WTC11 (cell line): ENCODE results near the gene GAL3ST1.

Experiments used
- ATF3 ChIP-seq: sonication (generic); formaldehyde crosslinking; conservative IDR thresholded peaks from 2 replicates; pipeline ENCODE4 v1.8.1; 2022; ENCODE audit warnings: mild to moderate bottlenecking, missing genetic modification reagents
- CREB1 ChIP-seq: sonication (generic); formaldehyde crosslinking; IDR thresholded peaks from 2 replicates; pipeline ENCODE4 v1.8.0; 2023; ENCODE audit warnings: mild to moderate bottlenecking, missing genetic modification reagents
- JUN ChIP-seq: sonication (generic); formaldehyde crosslinking; IDR thresholded peaks from 2 replicates; pipeline ENCODE4 v1.8.0; 2023; ENCODE audit warnings: mild to moderate bottlenecking, missing genetic modification reagents
- KAT7 ChIP-seq: sonication (generic); formaldehyde crosslinking; IDR thresholded peaks from 2 replicates; pipeline ENCODE4 v1.8.1; 2023; ENCODE audit warnings: missing genetic modification reagents, mild to moderate bottlenecking, borderline replicate concordance
- TF ChIP-seq, protein P1 (sequence below): fragments of 200-600 bp; IDR thresholded peaks from 2 replicates; pipeline ENCODE4 v1.8.0; 2022; ENCODE audit warnings: antibody characterized with exemption

GRCh38 chr22:30537083-30537731 lies 37.3 kb downstream of the GAL3ST1 start:
- TF ChIP-seq KAT7 (CRISPR knock-in tag) (no peak), JUN (CRISPR knock-in tag) (no peak), ATF3 (CRISPR knock-in tag) (no peak), CREB1 (no peak)
- TF ChIP-seq, protein P1, sequence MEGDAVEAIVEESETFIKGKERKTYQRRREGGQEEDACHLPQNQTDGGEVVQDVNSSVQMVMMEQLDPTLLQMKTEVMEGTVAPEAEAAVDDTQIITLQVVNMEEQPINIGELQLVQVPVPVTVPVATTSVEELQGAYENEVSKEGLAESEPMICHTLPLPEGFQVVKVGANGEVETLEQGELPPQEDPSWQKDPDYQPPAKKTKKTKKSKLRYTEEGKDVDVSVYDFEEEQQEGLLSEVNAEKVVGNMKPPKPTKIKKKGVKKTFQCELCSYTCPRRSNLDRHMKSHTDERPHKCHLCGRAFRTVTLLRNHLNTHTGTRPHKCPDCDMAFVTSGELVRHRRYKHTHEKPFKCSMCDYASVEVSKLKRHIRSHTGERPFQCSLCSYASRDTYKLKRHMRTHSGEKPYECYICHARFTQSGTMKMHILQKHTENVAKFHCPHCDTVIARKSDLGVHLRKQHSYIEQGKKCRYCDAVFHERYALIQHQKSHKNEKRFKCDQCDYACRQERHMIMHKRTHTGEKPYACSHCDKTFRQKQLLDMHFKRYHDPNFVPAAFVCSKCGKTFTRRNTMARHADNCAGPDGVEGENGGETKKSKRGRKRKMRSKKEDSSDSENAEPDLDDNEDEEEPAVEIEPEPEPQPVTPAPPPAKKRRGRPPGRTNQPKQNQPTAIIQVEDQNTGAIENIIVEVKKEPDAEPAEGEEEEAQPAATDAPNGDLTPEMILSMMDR, result no peak
